GM19328 (cell line): ENCODE measurements around the gene GPR152.

Experiments used
- ATAC-seq: cut with Tn5 transposase; IDR thresholded peaks from one replicate; pipeline ENCODE4 v1.9.1; 2021; ENCODE audit warnings: mild to moderate bottlenecking, moderate library complexity; ENCODE audit not compliant: unreplicated experiment

GPR152 gene, protein sequence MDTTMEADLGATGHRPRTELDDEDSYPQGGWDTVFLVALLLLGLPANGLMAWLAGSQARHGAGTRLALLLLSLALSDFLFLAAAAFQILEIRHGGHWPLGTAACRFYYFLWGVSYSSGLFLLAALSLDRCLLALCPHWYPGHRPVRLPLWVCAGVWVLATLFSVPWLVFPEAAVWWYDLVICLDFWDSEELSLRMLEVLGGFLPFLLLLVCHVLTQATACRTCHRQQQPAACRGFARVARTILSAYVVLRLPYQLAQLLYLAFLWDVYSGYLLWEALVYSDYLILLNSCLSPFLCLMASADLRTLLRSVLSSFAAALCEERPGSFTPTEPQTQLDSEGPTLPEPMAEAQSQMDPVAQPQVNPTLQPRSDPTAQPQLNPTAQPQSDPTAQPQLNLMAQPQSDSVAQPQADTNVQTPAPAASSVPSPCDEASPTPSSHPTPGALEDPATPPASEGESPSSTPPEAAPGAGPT

GRCh38 chr11:67452141-67452952, at the start of gene GPR152:
Gene GPR152 (minus strand): TSS chr11:67452729. CDS start chr11:67452724, 5 bp downstream.
- ATAC-seq, result no peak

DNA sequence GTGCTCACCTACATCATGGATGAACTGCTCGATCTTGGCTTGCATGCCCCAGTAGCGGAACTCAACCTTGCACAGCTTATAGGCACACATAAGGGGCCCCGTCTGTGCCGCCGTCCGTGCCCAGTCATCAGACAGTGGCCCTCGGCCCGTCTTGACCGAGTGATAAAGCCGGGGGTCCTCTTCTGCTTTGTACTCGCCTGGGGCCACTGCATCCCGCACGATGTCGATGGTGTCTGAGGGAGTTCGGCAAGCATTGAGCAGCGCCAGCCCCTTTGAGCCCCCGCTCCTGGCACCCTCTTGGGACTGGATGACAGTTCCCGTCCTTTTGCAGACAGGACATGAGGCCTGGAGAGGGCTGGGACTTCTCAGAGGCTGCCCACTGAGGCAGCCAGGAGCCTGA, 49.3 kb upstream of the GPR152 start:
- no peak for ATAC-seq

DNA sequence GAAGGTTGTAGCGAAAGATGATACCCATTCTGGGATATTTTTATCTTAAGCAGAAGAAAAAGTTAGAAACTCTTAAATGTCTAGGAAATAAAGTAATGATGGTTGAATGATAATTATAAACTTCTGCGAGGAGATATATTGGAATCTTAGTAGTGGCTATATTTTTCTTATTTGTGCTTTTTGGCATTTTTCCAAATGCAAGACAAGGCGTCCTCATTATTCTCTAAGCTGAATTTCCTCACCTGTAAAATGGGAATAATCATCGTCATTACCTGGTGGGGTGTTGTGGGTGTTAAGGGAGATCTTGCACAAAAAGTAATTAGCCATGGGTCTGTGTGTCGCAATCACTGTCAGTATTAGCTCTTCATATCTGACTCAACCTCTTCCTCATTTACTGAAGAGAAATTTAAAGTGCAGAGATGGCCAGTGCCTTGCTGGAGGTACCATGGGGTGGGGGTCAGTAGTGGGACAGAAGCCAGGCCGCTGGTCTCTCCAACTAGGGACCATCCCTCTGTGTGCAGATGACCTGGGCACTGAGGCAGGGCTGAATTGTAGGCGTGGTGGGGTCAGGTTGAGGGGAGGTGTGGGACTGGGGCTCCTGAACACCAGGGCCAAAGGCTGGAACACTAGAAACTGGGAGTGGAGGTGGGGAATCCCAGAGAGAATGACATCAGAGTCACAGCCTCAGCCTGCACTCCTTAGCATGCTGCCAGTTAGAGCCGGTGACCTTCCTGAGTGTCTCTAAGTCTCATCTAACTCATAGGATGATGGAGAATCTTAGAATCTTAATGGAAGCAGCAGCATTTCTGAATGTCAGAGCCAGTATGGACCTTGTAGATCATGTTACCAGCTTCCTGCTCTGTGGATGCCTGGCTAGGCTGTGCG, 48.5 kb upstream of the GPR152 start:
- no peak for ATAC-seq

- ATAC-seq, result no peak
These were observed 47.9 kb upstream of the GPR152 start for GRCh38 chr11:67500484-67500821.

- ATAC-seq, result no peak
These were observed 47.4 kb upstream of the GPR152 start for GRCh38 chr11:67499808-67500483.

DNA sequence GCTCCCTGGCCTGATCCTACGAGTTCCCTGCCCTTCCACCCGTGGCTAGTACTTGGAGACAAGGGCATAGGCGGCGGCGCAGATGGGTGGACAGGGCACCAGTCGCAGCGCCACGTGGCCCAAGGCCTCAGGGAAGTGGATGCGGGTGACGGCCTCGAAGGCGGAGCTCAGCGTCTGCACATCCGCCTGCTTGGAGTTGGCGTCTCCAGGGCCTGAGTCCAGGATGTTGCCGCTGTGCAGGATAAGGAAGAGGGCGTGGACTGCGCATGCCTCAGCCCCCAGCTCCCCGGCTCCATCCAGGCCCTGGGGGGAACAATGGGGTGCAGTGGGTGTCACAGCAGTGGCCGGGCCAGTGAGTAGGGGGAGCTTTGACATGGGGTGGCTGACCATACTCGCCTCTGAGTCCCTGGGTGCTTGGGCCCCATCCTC, 46.0 kb upstream of the GPR152 start:
- no peak for ATAC-seq

- no peak for ATAC-seq
These were observed 45.2 kb upstream of the GPR152 start for GRCh38 chr11:67497656-67498291.

DNA sequence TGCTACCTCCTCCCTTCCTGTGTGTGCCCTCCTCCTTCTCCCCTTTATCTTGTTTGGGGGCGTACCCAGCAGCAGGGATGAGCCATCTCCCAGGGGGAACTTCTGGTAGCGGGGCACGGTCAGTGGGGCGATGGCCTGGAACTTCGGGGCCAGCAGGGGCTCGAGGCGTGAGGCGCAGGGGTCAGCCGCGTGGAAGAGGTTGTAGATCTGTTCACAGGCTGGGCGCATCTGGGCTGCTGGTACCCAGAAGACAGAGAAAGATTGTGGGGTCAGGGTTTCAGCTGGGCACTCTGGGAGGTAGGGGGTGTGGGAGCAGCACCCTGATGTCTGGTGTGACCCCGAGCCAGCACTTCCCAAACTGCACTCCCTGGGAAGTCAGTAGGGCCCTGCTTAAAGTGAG, 43.6 kb upstream of the GPR152 start:
- no peak for ATAC-seq

GRCh38 chr11:67495234-67496005, 42.9 kb upstream of the GPR152 start:
- ATAC-seq, result no peak

DNA sequence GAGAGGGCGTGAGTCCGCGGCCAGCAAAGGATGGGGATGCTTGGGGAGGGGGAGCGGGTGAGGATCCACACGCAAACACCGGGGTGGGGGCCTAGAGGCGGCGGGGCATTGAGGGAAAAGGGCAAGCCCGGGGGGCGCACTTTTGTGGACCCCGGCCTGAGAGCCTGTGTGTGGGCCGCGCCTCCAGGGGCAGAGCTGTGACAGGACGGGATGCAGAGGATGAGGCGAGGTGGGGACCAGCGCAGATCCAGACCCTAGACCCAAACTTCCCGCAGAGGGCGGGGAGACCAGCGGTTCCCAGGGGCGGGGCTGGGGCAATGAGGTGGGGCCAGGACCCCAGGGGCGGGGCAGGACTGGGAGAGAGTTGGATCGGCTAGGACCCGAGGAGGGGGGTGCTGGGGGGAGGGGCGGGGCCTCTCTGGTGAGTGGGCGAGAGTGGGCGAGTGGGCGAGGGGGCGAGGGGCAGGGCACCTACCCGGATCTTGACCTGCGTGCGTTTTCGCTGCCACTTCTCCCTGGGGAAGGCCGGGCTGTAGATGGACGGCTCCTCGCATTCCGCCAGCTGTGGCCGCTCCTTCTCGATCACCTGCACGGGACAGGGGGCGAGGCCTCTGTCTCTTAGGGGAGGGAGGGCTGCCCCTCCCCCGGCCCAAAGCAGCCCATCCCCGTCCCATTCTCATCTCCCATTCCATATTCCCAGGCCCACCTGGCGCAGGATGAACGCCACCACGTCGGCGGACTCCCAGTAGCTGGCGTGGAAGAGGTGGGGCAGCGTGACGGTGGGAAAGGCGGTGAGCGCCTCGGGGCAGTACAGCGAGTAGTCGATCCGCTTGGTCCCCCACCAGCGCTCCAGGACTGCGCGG, 42.1 kb upstream of the GPR152 start:
- no peak for ATAC-seq

DNA sequence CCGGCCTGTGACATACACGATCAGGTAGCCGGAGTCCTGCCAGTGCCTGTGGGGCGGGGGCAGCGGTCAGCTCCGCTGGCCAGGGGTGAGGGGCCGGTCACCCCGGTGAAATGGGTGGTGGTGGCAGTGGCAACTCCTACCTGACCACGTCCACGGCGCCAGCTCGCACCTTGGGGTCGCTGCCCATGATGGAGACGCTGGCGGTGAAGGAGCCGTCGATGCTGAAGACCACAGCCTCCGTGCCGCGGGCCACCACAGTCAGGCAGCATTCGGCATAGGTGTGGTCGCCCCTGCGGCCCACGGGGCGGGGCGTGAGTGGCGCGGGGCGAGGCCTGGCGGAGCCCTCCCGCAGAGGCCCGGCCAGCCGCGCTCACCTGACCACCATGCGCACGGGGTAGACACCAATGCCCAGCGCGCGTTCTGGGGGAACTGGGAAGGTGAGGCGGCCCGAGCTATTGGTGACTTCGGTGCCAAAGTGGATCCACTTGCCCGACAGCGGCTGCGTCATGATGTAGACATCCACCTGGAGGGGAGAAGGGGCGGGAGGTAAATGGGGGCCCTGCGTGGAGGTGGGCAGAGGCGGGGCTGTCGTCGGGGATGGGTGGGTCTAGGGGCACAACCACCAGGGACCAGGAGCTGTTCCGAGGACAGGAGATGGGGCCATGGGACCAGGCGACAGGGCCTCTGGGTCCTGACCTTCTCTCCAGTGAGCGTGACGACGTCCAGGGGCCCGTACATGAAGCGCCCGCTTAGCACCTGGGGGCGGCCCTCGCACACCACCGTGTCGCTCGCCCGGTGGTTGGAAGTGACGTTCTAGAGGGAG, 41.2 kb upstream of the GPR152 start:
- no peak for ATAC-seq

DNA sequence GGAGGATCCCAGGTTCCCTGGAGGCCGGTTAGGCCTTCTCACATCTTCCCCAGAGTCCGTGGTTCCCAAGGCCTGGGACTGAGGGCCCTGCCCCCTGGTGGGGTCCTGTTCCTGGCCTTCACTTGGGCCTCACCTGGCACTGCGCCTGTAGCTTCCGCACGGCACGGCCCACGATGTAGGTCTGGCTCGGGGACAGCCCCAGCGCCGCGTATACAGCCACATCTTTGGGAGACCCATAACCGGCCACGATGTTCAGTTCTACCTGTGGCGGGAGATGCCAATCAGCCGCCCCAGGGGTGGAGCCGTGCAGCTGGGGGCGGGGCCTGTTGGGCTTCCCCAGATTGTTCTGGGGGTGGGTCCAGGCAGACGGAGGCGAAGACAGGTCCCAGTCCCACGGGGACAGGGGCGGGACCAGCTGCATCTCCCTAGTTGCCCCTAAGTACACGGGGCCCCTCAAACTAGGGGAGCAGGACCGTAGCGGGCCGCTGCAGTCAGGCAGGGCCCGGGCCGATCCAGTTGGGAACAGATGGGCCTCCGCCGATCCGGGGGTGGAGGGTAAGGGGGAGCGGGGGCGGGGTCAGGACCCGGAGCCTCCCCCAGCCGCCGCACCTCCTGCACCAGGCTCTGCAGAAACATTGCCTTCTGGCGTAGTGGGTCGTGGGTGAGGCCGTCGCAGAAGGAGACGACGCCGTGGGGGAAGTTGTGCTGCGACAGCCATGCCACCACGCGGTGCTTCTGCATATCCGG, 40.4 kb upstream of the GPR152 start:
- no peak for ATAC-seq

- ATAC-seq, result no peak
These were observed 39.7 kb upstream of the GPR152 start for GRCh38 chr11:67492069-67492727.

- no peak for ATAC-seq
These were observed 38.9 kb upstream of the GPR152 start for GRCh38 chr11:67491276-67492068.

- ATAC-seq, result no peak
These were observed 38.2 kb upstream of the GPR152 start for GRCh38 chr11:67490727-67491065.
